ENCODE results near the gene PHF14.

GRCh38 chr7:11175371-11175770 lies 201.7 kb downstream of the PHF14 start:
- TF ChIP-seq POLR2A (IDR thresholded peaks at IDR 0.05) (no peak), CTCF (IDR thresholded peaks at IDR 0.05) (no peak)
